ENCODE results near the gene NF1.

The NF1 gene

DNA sequence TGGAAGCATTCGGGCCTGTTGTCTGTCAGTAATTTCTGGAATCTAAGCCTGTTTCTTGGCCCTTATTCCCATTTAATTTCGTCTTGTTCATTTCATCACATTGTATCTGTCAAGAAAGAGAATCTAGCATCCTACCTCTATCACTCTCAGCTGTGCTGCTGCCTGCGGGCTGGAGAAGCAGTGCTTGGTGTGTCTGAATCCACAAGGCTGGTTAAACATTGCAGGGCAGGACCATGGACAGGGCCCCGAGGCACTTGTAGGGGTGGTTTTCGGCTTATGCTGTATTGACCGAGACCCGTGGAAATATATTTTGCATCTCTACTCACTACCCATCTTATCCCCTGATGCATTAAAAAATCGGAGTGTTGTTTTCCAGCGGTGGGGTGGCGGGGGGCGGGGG, 299.8 kb downstream of the NF1 start:
- Histone ChIP-seq H3K9ac (ENCODE audit: low read depth, low read length) (no peak overlapping the region), H3K27me3 (ENCODE audit: control insufficient read depth, insufficient read depth, low read length) (peaks cover 24% of the 10 kb centered on the region), H3K4me1 (ENCODE audit: control insufficient read depth, insufficient read depth, low read length) (peaks cover 3% of the 10 kb centered on the region), H3K36me3 (ENCODE audit: control insufficient read depth, insufficient read depth, low read length) (no peaks in the 10 kb centered on the region), H3K9me3 (ENCODE audit: control insufficient read depth, insufficient read depth, low read length) (no peaks in the 10 kb centered on the region), H3K4me3 (ENCODE audit: low read depth, low read length) (no peak overlapping the region)

DNA sequence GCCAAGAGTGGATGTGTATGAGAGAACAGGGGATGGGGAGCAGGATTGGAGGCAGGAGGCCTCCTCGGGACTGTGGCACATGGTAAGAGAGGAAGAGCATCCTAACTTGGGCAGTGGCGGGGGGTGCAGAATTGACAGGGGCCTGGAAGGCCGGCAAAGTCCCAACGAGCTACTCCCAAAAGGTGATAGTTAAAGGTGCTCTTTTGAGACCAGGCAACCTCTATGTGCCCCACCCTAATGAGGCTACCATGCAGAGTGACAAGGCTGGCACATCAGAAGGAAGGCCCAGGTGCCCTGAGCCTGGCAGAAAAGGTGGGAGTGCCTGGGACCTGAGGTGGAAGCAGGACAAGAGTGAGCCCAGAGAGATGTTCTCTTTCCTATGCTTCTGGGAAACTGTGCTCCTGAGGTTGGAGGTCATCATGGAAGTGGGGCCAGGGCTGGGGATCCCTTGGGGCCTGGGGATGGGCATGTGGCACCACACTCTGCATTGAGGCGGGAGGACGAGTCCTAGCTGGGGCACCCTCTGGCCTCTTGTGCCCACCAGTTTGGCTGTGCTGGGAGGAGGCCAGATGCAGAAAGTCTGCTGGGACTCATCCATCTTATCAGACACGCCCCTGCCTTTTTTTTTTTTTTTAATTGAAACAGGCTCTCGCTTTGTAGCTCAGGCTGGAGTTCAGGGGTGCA, 302.6 kb downstream of the NF1 start:
- no peaks in the 10 kb centered on the region for H3K4me1 ChIP-seq (ENCODE audit: control insufficient read depth, insufficient read depth, low read length)
- no peaks in the 10 kb centered on the region for H3K9me3 ChIP-seq (ENCODE audit: control insufficient read depth, insufficient read depth, low read length)
- no peak overlapping the region for H3K4me3 ChIP-seq (ENCODE audit: low read depth, low read length)
- H3K27me3 ChIP-seq (ENCODE audit: control insufficient read depth, insufficient read depth, low read length), result peaks cover 5% of the 10 kb centered on the region
- H3K9ac ChIP-seq (ENCODE audit: low read depth, low read length), result no peak overlapping the region
- H3K36me3 ChIP-seq (ENCODE audit: control insufficient read depth, insufficient read depth, low read length), result peaks cover 3% of the 10 kb centered on the region

DNA sequence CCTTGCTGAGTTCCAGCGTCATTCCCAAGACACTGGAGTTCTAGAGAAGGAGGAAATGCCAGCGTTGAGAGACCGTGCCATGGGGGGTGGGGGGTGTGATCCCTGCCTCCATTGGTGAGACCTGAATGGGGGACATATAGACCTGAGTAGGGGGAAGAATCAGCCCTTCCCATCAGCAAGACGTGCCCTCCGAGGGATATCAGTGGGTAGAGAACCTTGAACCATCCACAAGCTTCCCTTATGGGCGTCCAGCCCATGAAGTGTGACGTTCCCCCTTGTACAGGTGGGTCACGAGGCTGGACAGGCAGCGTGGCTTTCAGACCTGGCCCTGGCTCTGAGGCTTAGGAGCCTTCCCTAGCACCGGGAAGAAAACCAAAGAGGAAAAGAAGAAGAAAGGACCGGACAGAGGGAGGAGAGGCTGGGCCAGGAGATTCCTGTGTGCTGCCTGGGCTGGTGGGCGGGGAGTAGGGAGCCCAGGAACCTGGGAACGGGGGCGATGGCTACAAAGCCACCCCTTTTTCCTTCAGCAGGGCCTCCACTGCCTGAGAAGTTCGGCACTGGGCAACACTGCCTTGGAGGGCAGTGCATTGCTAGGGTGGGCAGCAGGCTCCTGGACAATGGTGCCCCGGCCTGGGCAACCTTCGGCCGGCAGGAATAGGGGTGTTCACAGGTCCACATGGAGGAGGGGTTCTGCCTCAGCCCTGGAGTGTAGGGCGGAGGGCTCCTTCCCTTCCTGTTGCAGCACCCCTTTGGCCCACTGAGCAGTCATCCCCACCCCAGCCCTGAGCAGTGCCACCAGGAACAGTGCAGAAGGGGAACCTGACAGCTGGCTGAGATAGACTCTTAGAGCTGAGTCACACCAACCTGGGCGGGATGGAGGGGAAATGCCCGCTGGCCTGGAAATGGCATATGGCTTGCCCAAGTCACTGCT, 303.9 kb downstream of the NF1 start:
- no peaks in the 10 kb centered on the region for H3K27me3 ChIP-seq (ENCODE audit: control insufficient read depth, insufficient read depth, low read length)
- peaks cover 3% of the 10 kb centered on the region for H3K36me3 ChIP-seq (ENCODE audit: control insufficient read depth, insufficient read depth, low read length)
- no peak overlapping the region for H3K4me3 ChIP-seq (ENCODE audit: low read depth, low read length)

DNA sequence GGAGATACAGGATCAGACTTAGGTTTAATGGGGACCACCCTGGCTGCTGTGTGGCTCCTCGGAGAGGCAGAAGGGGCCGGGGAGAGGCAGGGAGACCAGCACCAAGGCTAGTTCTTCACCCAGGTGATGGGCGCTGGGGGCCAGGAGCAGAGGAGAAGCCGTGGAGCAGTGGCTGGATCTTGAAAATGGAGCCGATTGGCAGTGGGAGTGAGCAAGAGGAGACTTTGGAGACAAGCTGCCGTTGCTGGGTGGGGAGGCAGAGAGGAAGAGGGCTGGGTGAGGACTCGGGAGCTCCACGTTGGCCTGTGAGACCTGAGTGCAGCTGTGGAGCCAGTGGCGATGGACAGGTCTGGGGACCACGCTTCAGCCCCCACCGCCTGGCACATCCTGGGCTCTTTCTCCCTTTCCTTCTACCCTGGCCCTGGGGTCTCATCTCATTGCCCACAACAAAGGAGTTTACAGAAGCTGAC, 305.7 kb downstream of the NF1 start:
- H3K9ac ChIP-seq (ENCODE audit: low read depth, low read length), result no peak overlapping the region
- no peaks in the 10 kb centered on the region for H3K9me3 ChIP-seq (ENCODE audit: control insufficient read depth, insufficient read depth, low read length)

More for the DNA sequence above, 303.9 kb downstream of the NF1 start:
- Histone ChIP-seq H3K4me1 (ENCODE audit: control insufficient read depth, insufficient read depth, low read length) (no peaks in the 10 kb centered on the region), H3K9me3 (ENCODE audit: control insufficient read depth, insufficient read depth, low read length) (no peaks in the 10 kb centered on the region), H3K9ac (ENCODE audit: low read depth, low read length) (no peak overlapping the region)

DNA sequence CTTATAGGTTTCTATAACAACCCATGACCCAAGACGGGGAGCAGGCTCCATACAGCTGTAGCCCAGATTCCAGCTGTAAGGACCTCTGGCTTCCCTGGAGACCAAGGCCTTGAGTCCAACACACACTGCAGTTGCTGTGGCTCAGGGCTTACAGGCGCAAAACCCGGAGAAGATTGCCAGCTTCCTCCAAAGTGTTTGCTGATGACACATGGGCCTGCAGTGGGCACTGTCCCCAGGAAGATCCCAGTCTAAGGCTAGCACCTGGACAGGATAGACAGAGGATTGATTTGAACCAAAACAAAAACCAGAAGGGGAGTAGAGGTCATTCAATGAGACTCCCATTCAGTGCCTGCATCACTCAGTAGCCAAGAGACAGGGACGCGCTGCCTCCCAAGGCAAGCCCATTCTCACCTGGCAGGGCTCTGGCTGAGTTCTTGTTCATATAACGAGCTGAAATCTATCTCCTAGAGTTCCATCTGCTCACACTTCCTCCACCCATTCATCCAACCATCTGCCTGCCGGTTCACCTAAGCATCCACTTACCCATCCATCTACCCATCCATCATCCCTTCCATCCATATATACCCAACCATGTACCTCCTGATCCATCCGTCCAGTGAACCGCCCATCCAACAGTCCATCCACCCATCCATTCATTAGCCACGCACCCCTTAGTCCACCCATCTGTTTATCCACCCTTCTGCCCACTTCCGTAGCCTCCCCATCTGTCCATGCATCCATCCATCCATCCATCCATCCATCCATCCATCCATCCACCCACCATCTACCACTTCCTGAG, 306.9 kb downstream of the NF1 start:
- Histone ChIP-seq H3K27me3 (ENCODE audit: control insufficient read depth, insufficient read depth, low read length) (no peaks in the 10 kb centered on the region), H3K9ac (ENCODE audit: low read depth, low read length) (no peak overlapping the region), H3K4me3 (ENCODE audit: low read depth, low read length) (no peak overlapping the region), H3K9me3 (ENCODE audit: control insufficient read depth, insufficient read depth, low read length) (no peaks in the 10 kb centered on the region), H3K36me3 (ENCODE audit: control insufficient read depth, insufficient read depth, low read length) (peaks cover 3% of the 10 kb centered on the region), H3K4me1 (ENCODE audit: control insufficient read depth, insufficient read depth, low read length) (no peaks in the 10 kb centered on the region)

More for the DNA sequence above, 305.7 kb downstream of the NF1 start:
- Histone ChIP-seq H3K4me1 (ENCODE audit: control insufficient read depth, insufficient read depth, low read length) (no peaks in the 10 kb centered on the region), H3K36me3 (ENCODE audit: control insufficient read depth, insufficient read depth, low read length) (peaks cover 3% of the 10 kb centered on the region), H3K27me3 (ENCODE audit: control insufficient read depth, insufficient read depth, low read length) (no peaks in the 10 kb centered on the region), H3K4me3 (ENCODE audit: low read depth, low read length) (no peak overlapping the region)

DNA sequence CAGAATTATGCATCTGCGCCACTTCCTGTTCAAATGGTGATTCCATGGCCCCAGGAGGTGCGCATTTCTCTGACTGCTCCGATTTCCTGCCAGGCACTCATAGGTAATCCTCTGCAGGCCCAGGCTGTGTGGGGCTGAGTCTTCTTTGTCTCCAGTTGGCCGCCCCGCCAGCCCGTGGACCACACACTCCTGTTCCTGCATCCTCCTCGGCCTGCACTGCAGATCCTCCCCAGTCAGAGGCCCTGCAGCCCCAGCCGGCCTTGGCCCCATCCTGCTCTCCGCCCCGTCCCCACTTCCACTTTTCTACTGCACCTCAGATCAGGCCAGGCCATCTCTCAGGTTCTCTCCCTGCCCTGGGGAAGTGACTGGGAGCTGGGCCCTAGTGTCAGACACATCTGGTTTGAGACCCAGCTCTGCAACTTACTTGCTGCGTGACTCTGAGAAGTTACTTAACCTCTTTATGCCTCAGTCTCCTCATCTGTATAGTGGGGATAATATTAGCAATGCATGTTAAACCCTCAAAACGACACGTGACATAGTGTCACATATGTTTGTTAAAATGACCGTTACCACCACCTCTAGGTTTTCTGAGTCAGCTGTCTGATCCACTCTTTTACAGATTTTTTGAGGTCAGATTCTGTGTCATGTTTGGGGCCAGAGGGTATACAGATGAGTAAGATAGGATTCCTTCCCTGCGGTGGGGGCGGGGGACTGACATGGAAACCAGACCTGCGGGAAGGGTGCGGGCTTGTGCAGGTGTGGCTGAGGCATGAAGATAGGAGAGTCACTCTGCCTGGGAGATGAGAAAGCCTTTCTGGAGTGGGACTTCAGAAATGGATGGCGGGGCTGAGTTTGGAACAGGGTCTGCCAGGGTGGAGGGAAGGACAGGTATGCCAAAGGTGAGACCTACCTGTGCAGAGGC, 309.5 kb downstream of the NF1 start:
- H3K4me1 ChIP-seq (ENCODE audit: control insufficient read depth, insufficient read depth, low read length), result no peaks in the 10 kb centered on the region
- H3K27me3 ChIP-seq (ENCODE audit: control insufficient read depth, insufficient read depth, low read length), result no peaks in the 10 kb centered on the region
- peaks cover 3% of the 10 kb centered on the region for H3K36me3 ChIP-seq (ENCODE audit: control insufficient read depth, insufficient read depth, low read length)
- H3K4me3 ChIP-seq (ENCODE audit: low read depth, low read length), result no peak overlapping the region
- no peak overlapping the region for H3K9ac ChIP-seq (ENCODE audit: low read depth, low read length)
- H3K9me3 ChIP-seq (ENCODE audit: control insufficient read depth, insufficient read depth, low read length), result no peaks in the 10 kb centered on the region

DNA sequence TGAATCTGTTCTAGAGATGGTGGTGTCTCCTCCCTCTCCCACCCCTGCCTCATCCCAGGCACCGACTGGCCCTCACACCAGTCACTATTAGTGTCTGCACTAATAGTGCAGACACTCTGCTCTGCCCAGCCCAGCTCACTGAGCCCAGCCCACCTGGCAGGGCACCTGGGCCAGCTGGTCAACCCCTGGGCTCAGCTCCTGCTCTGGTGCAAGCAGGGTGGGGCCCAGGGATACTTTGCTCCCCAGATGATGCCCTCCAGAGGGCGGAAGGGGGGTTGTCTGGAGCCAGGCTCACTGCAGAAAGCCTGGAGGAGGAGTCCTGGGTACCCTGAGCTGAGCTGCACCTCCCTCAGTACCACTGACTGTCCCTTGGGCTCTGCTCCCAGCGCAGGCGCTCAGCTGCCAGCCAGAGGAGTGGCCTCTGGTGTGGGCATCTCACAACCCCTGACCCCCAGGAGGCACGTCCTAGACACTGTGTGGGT, 311.2 kb downstream of the NF1 start:
- no peaks in the 10 kb centered on the region for H3K36me3 ChIP-seq (ENCODE audit: control insufficient read depth, insufficient read depth, low read length)
- no peak overlapping the region for H3K4me3 ChIP-seq (ENCODE audit: low read depth, low read length)
- no peaks in the 10 kb centered on the region for H3K4me1 ChIP-seq (ENCODE audit: control insufficient read depth, insufficient read depth, low read length)
- H3K9me3 ChIP-seq (ENCODE audit: control insufficient read depth, insufficient read depth, low read length), result no peaks in the 10 kb centered on the region
- H3K27me3 ChIP-seq (ENCODE audit: control insufficient read depth, insufficient read depth, low read length), result no peaks in the 10 kb centered on the region
- no peak overlapping the region for H3K9ac ChIP-seq (ENCODE audit: low read depth, low read length)

DNA sequence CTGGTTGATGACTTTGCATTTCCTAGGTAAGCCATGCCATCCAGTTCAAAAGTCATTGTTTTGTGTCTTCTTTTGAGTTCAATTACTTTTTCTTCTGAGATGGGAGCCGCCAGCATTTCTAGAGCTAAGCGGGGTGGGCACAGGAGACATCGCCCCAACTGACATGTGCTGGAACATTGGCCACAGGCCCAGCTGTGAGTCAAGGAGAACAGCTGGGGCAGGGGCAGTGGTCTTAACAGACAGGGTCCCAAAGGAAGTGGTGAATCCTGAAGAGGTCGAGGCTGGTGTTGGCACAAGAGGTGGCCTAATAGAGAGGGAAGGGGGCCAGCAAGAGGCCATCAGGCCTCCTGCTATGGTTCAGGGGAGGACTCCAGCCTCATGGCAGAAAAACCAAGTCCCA, 313.8 kb downstream of the NF1 start:
- Histone ChIP-seq H3K9me3 (ENCODE audit: control insufficient read depth, insufficient read depth, low read length) (no peaks in the 10 kb centered on the region), H3K9ac (ENCODE audit: low read depth, low read length) (no peak overlapping the region), H3K36me3 (ENCODE audit: control insufficient read depth, insufficient read depth, low read length) (no peaks in the 10 kb centered on the region), H3K4me1 (ENCODE audit: control insufficient read depth, insufficient read depth, low read length) (peaks cover 4% of the 10 kb centered on the region), H3K4me3 (ENCODE audit: low read depth, low read length) (no peak overlapping the region), H3K27me3 (ENCODE audit: control insufficient read depth, insufficient read depth, low read length) (no peaks in the 10 kb centered on the region)

DNA sequence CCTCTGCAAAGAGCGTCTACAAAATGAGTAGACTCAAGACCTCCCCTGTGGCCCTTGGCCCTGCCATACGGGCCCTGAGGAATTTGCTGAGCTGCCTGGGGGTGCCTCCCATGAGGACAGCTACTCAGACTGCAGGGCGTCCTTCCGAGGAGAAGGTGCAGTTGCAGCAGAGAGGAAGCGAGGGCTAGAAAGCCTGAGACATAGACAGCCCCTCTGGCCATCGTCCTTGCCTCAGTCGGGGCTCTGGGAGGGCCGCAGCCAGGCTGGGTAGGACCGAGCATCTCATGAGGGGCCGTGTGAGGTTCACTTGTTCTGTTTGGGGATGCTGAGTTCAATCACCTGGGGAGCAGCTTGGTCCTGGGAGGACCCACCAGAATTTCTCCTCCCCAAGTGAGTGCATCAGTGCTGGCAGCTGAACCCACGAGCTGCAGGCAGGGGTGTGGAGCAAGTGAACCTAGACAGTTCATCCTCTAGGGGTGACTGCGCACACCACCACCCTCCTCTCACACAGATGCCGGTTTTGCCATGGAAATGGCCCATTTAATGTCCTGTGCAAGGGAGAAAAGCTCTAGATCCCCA, 317.0 kb downstream of the NF1 start:
- Histone ChIP-seq H3K4me1 (ENCODE audit: control insufficient read depth, insufficient read depth, low read length) (peaks cover 4% of the 10 kb centered on the region), H3K4me3 (ENCODE audit: low read depth, low read length) (no peak overlapping the region), H3K9ac (ENCODE audit: low read depth, low read length) (no peak overlapping the region), H3K36me3 (ENCODE audit: control insufficient read depth, insufficient read depth, low read length) (no peaks in the 10 kb centered on the region), H3K9me3 (ENCODE audit: control insufficient read depth, insufficient read depth, low read length) (no peaks in the 10 kb centered on the region), H3K27me3 (ENCODE audit: control insufficient read depth, insufficient read depth, low read length) (no peaks in the 10 kb centered on the region)

DNA sequence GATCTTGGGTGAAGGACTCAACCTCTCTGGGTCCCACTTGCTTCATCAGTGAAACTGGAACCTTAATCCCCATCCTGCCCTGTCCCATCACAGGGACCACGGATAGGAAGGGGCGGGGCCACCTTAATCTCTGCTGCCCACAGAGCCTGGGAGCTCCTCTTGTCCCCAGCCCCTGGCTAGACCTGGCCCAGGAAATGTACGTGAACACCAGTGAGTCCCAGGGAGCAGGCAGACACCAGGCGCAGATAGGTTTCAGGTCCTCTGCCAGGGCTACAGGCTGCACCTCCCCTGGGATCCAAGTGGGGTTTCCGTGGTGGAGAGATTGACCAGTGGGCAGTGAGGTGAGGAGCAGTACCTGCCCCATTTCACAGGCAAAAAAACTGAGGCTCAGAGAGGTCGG, 317.7 kb downstream of the NF1 start:
- no peaks in the 10 kb centered on the region for H3K27me3 ChIP-seq (ENCODE audit: control insufficient read depth, insufficient read depth, low read length)
- no peaks in the 10 kb centered on the region for H3K36me3 ChIP-seq (ENCODE audit: control insufficient read depth, insufficient read depth, low read length)
- H3K4me1 ChIP-seq (ENCODE audit: control insufficient read depth, insufficient read depth, low read length), result peaks cover 4% of the 10 kb centered on the region
- no peak overlapping the region for H3K9ac ChIP-seq (ENCODE audit: low read depth, low read length)
- H3K9me3 ChIP-seq (ENCODE audit: control insufficient read depth, insufficient read depth, low read length), result no peaks in the 10 kb centered on the region
- no peak overlapping the region for H3K4me3 ChIP-seq (ENCODE audit: low read depth, low read length)

All from iPS-15b (cell line).